A549 (cell line): ENCODE data around the gene SCIN. TPM values are rescaled to one million over a fixed set of nuclear protein-coding genes. Genes with fewer than 3 reads are reported as not detected.

ENCODE experiments used
- ATAC-seq, 2 experiments: fragments of 200-7000 bp in 1 of 2; fragments of >200 bp in 1 of 2; cut with Nextera tagmentation in 1 of 2; cut with Tn5 transposase in 1 of 2; 3 replicates each; pipeline versions ENCODE4 v1.8.0 to v1.9.1; 2018 to 2020; ENCODE audit warnings: mild to moderate bottlenecking in 1 of 2, moderate library complexity in 1 of 2
- CTCF ChIA-PET: fragments of 300-600 bp; sonication (Branson Sonifier 250); formaldehyde crosslinking; extraction: SDS; loops from one replicate; lab custom pipeline; 2021; ENCODE audit warnings: antibody characterized with exemption, inconsistent platforms; lab: Yijun Ruan, JAX
- POLR2A ChIA-PET: fragments of 350-600 bp; formaldehyde crosslinking; extraction: SDS; loops from one replicate; lab custom pipeline; 2021; ENCODE audit warnings: antibody characterized with exemption, inconsistent platforms; lab: Yijun Ruan, JAX
- DNase-seq, 2 experiments: peaks; one replicate each; pipeline versions ENCODE4 v3.0.0 to v3.0.0-alpha.2; 2011 to 2016; ENCODE audit warnings: low read depth in 1 of 2, low spot score in 1 of 2
- FAIRE-seq: peaks from 2 replicates; lab custom pipeline; 2011; peaks lifted over from hg19 to GRCh38; lab: Jason Lieb, UNC
- H3K27ac ChIP-seq, 2 experiments: fragments of >200 bp; sonication (Bioruptor Twin); formaldehyde crosslinking; 3 replicates each; pipeline ENCODE4 v1.5.1; 2016 to 2017
- H3K4me1 ChIP-seq: fragments of >200 bp; sonication (Bioruptor Twin); formaldehyde crosslinking; 3 replicates; pipeline ENCODE4 v1.6.1; 2016
- H3K4me2 ChIP-seq: fragments of >200 bp; sonication (Bioruptor Twin); formaldehyde crosslinking; 3 replicates; pipeline ENCODE4 v1.6.1; 2016
- H3K4me3 ChIP-seq: fragments of >200 bp; sonication (Bioruptor Twin); formaldehyde crosslinking; 3 replicates; pipeline ENCODE4 v1.5.1; 2016
- H3K9me3 ChIP-seq: fragments of >200 bp; sonication (Bioruptor Twin); formaldehyde crosslinking; 3 replicates; pipeline ENCODE4 v1.6.1; 2016
- BHLHE40 ChIP-seq: IDR thresholded peaks from 2 replicates; pipeline ENCODE4 v1.6.1; 2012; ENCODE audit warnings: low read depth, low read length, inconsistent platforms
- CBX2 ChIP-seq: fragments of 200-600 bp; sonication (generic); IDR thresholded peaks from 2 replicates; pipeline ENCODE4 v1.6.1; 2016; ENCODE audit warnings: low read depth, mild to moderate bottlenecking, borderline replicate concordance
- CHD4 ChIP-seq: fragments of 200-600 bp; sonication (generic); IDR thresholded peaks from 2 replicates; pipeline ENCODE4 v1.6.1; 2016; ENCODE audit warnings: antibody characterized with exemption, mild to moderate bottlenecking, borderline replicate concordance
- EHMT2 ChIP-seq: fragments of 200-600 bp; sonication (generic); IDR thresholded peaks from 2 replicates; pipeline ENCODE4 v1.6.1; 2016; ENCODE audit warnings: antibody characterized with exemption, low read depth, mild to moderate bottlenecking, moderate library complexity
- ESRRA ChIP-seq: fragments of 150-350 bp; IDR thresholded peaks from 2 replicates; pipeline ENCODE4 v1.6.1; 2014; ENCODE audit warnings: mild to moderate bottlenecking, low read length, borderline replicate concordance
- FOSB ChIP-seq: fragments of 250-450 bp; sonication (Bioruptor Pico); IDR thresholded peaks from 2 replicates; pipeline ENCODE4 v1.5.0; 2020; ENCODE audit warnings: mild to moderate bottlenecking, moderate library complexity
- FOSL2 ChIP-seq, 2 experiments: fragments of 450-650 bp in 1 of 2; fragments of >200 bp in 1 of 2; sonication (Bioruptor Twin) in 1 of 2; formaldehyde crosslinking; IDR thresholded peaks; 2 replicates each; pipeline versions ENCODE4 v1.5.0 to v1.6.1; 2016 to 2020; ENCODE audit warnings: mild to moderate bottlenecking in 1 of 2, moderate library complexity in 1 of 2
- FOXS1 ChIP-seq: fragments of 250-450 bp; sonication (Bioruptor Pico); IDR thresholded peaks from 2 replicates; pipeline ENCODE4 v1.5.0; 2020; ENCODE audit warnings: mild to moderate bottlenecking, moderate library complexity
- GATA3 ChIP-seq: IDR thresholded peaks from 2 replicates; pipeline ENCODE4 v1.6.1; 2012; ENCODE audit warnings: borderline replicate concordance
- HDAC2 ChIP-seq: fragments of 200-600 bp; sonication (generic); IDR thresholded peaks from 2 replicates; pipeline ENCODE4 v1.6.1; 2016
- HOXB5 ChIP-seq: fragments of 250-450 bp; sonication (Bioruptor Pico); IDR thresholded peaks from 2 replicates; pipeline ENCODE4 v1.5.0; 2020; ENCODE audit warnings: mild to moderate bottlenecking, moderate library complexity
- JUNB ChIP-seq: fragments of >200 bp; sonication (Bioruptor Twin); formaldehyde crosslinking; IDR thresholded peaks from 2 replicates; pipeline ENCODE4 v1.6.1; 2016
- MAFK ChIP-seq: fragments of 450-650 bp; IDR thresholded peaks from 2 replicates; pipeline ENCODE4 v1.6.1; 2014; ENCODE audit not compliant: partially characterized antibody
- MAZ ChIP-seq: fragments of 150-350 bp; IDR thresholded peaks from 2 replicates; pipeline ENCODE4 v1.6.1; 2014; ENCODE audit warnings: antibody characterized with exemption, low read depth, low read length, borderline replicate concordance
- MYC ChIP-seq: IDR thresholded peaks from 2 replicates; pipeline ENCODE4 v1.6.1; 2012; ENCODE audit warnings: mild to moderate bottlenecking, inconsistent platforms, low read length, improper control_type of control experiment, borderline replicate concordance
- POLR2A ChIP-seq: IDR thresholded peaks from 2 replicates; pipeline ENCODE4 v1.6.1; 2012; ENCODE audit warnings: mild to moderate bottlenecking, low read length
- POLR2AphosphoS2 ChIP-seq: conservative IDR thresholded peaks from 2 replicates; pipeline ENCODE4 v1.6.1; 2012; ENCODE audit warnings: low read length, improper control_type of control experiment, inconsistent platforms
- RAD21 ChIP-seq, 2 experiments: fragments of >200 bp in 1 of 2; sonication (Bioruptor Twin) in 1 of 2; formaldehyde crosslinking in 1 of 2; IDR thresholded peaks in 1 of 2; conservative IDR thresholded peaks in 1 of 2; 2 replicates in 1 of 2; 3 replicates in 1 of 2; pipeline ENCODE4 v1.6.1; 2012 to 2018; ENCODE audit warnings: inconsistent platforms in 1 of 2
- RARB ChIP-seq: fragments of 250-450 bp; sonication (Bioruptor Pico); IDR thresholded peaks from 2 replicates; pipeline ENCODE4 v1.8.0; 2021; ENCODE audit warnings: mild to moderate bottlenecking, moderate library complexity
- RCOR1 ChIP-seq: fragments of 150-350 bp; IDR thresholded peaks from 2 replicates; pipeline ENCODE4 v1.6.1; 2014; ENCODE audit warnings: antibody characterized with exemption, low read length, low read depth
- RFX5 ChIP-seq: fragments of 450-650 bp; IDR thresholded peaks from 2 replicates; pipeline ENCODE4 v1.7.1; 2014; ENCODE audit warnings: antibody characterized with exemption, mild to moderate bottlenecking, moderate library complexity
- SMC3 ChIP-seq: fragments of >200 bp; sonication (Bioruptor Twin); formaldehyde crosslinking; IDR thresholded peaks from 3 replicates; pipeline ENCODE4 v1.6.1; 2018; ENCODE audit warnings: inconsistent platforms
- TFCP2L1 ChIP-seq: fragments of 250-450 bp; sonication (Bioruptor Pico); IDR thresholded peaks from 2 replicates; pipeline ENCODE4 v1.5.0; 2021; ENCODE audit warnings: mild to moderate bottlenecking
- ZSCAN20 ChIP-seq: fragments of 250-450 bp; sonication (Bioruptor Pico); IDR thresholded peaks from 2 replicates; pipeline ENCODE4 v1.8.0; 2022; ENCODE audit warnings: mild to moderate bottlenecking, moderate library complexity
- WGBS: methylation state at CpG from one replicate; pipeline ENCODE4 v1.1.6; 2017; ENCODE audit errors: missing lambda C conversion rate; 5-methylcytosine and 5-hydroxymethylcytosine counted together
- polyA plus RNA-seq, 4 experiments: library from polyadenylated mRNA; depleted of rRNA in 3 of 4; stranded (reverse); fragments of >200 nt; fragmentation: RNase III in 1 of 4; extraction: RNeasy Plus Mini Kit Qiagen cat#74134 plus additional on column Dnase treatment in 1 of 4; gene quantifications; 2 replicates in 3 of 4; 3 replicates in 1 of 4; pipeline ENCODE4 v1.2.3, GENCODE V29; 2011 to 2017
- TF ChIP-seq, protein P1 (sequence below): fragments of 150-350 bp; IDR thresholded peaks from 2 replicates; pipeline ENCODE4 v1.6.1; 2014; ENCODE audit warnings: low read depth, mild to moderate bottlenecking, low read length
- TF ChIP-seq, protein P2 (sequence below): IDR thresholded peaks from 2 replicates; pipeline ENCODE4 v1.6.1; 2012
- TF ChIP-seq, protein P3 (sequence below): fragments of 200-600 bp; sonication (generic); IDR thresholded peaks from 2 replicates; pipeline ENCODE4 v1.6.1; 2016; ENCODE audit warnings: antibody characterized with exemption, mild to moderate bottlenecking, moderate library complexity
- TF ChIP-seq, protein P4 (sequence below): fragments of >200 bp; sonication (Bioruptor Twin); formaldehyde crosslinking; IDR thresholded peaks from 2 replicates; pipeline ENCODE4 v1.6.1; 2016

Gene SCIN
- polyA plus RNA-seq, 2 of the 4 experiments (the other 2 are of a cell fraction) = 0.05 to 0.27 TPM

DNA sequence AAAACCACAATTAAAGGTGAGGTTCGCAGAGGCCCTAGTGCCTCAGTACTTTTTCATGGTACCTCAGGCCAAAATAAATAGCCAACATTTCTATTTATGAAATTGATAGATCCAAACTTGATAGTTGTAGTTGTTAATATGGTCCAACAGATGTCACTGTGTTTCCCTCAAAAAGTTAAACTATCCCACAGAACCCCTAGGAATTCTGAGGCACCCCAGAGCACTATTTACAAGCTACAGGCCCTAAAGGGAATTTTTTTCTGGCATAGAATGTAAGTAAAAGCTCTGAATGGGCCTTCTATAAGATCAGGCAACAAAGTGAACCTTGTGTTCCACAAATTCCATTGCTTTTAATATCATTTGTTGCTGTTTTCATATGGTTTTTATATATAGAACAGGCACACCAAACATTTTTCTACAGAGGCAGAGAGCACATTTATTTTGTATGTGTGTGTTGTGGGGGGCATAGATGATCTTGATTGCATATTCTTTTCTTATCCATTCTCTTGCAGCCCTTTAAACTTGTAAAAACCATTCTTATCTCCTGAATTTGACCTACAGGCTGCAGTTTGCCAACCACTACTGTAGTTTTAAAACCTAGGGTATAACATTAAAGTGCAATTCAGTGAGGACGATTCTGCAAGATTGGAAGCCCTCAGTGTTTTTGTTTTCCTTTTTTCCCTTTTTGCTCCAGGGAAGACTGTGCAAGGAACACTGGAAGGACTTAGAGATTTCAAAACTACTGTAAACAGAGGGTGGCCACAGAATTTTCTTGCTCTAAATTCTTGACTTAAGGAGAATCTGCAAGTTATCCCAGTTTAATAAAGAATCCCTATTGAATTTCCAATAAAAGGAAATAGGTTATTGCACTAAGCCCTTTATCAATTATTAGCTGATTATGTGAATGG, 113.4 kb downstream of the SCIN start (continued):
- TF ChIP-seq, protein P1, sequence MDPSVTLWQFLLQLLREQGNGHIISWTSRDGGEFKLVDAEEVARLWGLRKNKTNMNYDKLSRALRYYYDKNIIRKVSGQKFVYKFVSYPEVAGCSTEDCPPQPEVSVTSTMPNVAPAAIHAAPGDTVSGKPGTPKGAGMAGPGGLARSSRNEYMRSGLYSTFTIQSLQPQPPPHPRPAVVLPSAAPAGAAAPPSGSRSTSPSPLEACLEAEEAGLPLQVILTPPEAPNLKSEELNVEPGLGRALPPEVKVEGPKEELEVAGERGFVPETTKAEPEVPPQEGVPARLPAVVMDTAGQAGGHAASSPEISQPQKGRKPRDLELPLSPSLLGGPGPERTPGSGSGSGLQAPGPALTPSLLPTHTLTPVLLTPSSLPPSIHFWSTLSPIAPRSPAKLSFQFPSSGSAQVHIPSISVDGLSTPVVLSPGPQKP = no peak
- TF ChIP-seq HOXB5 (no peak), ZSCAN20 (CRISPR knock-in tag) (no peak)

DNA sequence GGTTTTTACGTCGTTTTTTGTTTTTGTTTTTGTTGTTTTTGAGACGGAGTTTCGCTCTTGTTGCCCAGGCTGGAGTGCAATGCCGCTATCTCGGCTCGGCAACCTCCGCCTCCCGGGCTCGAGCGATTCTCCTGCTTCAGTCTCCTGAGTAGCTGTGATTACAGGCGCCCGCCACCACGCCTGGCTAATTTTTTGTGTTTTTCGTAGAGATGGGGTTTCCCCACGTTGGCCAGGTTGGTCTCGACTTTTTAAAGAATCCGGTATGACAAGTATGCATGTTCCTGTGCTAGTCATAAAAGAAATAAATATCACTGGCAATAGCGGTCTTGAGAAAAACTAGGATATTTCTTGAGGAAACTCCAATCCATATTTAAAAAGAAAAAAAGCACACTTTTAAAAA, 114.2 kb downstream of the SCIN start:
- H3K4me1 ChIP-seq = peaks cover 26% of the 10 kb centered on the region; the same call in 2 of the 3 replicates
- CTCF ChIA-PET = interaction anchor here (0.8 to 8.4 kb wide), 26 partner anchors 9 to 594 kb away, joined by 3 to 122 read pairs (median 8); no protein-coding TSS in a partner anchor
- TF ChIP-seq FOXS1 (CRISPR knock-in tag) (no peak), JUNB (no peak), RARB (no peak), ESRRA (no peak), MAZ (no peak), HDAC2 (no peak), RFX5 (no peak), CHD4 (no peak)
- ATAC-seq (no peak), FAIRE-seq (no peak), DNase-seq (no peak)
- H3K4me3 ChIP-seq = no peak overlapping the region
- H3K27ac ChIP-seq = peak overlapping the region in 1 of 2 experiments; percentile 37; a peak in 2 of 6 replicates
- POLR2A ChIA-PET = interaction anchor here (3.2 kb wide), 1 partner anchor 30 kb away, joined by 43 read pairs; no protein-coding TSS in a partner anchor
- H3K9me3 ChIP-seq = no peaks in the 10 kb centered on the region
- 91% methylated on average over 19 of the region's 19 CpGs for WGBS
- peak overlapping the region; percentile 93; the same call in 2 of the 3 replicates for H3K4me2 ChIP-seq

DNA sequence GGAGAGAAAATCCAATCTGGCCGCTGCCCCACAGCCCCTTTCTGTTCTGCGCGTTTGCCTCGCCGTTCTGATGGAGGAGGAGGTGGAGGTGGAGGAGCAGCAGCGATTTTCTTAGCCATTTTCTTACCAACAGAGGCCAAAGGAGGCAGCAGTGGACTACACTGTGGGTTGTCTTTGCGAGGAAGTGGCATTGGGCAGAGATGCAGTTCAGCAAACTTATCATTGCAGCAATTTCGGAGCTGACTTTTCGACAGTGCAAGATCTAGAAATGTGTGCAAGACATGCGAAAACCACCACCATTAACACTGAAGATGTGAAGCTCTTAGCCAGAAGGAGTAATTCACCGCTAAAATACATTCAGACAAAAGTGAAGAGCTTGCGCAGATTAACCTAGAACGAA, 115.0 kb downstream of the SCIN start:
- 5% methylated on average over 13 of the region's 13 CpGs for WGBS
- H3K4me1 ChIP-seq = peaks cover 35% of the 10 kb centered on the region; the same call in 2 of the 3 replicates
- DNase-seq = peak; percentile 71 to 89
- CTCF ChIA-PET = interaction anchor here (0.7 to 8.4 kb wide), 84 partner anchors 10 to 899 kb away, joined by 3 to 122 read pairs (median 8); no protein-coding TSS in a partner anchor
- POLR2A ChIA-PET = interaction anchor here (0.7 to 3.2 kb wide), 6 partner anchors 26 to 433 kb away, joined by 5 to 43 read pairs (median 20); no protein-coding TSS in a partner anchor
- peak overlapping the region; percentile 98 to 99 for H3K27ac ChIP-seq
- peak; percentile 92 for FAIRE-seq
- no peaks in the 10 kb centered on the region for H3K9me3 ChIP-seq
- H3K4me2 ChIP-seq = peak overlapping the region; percentile 93
- peak; percentile 57 to 64 for ATAC-seq
- peak overlapping the region; percentile 92 for H3K4me3 ChIP-seq
- no peak for TF ChIP-seq MYC
- no peak for TF ChIP-seq ESRRA
- TF ChIP-seq SMC3 = peak; percentile 81
- no peak for TF ChIP-seq FOSL2 (IDR thresholded peaks at IDR 0.05)
- no peak for TF ChIP-seq FOSL2 (CRISPR knock-in tag; IDR thresholded peaks at IDR 0.05)
- no peak for TF ChIP-seq HDAC2
- no peak for TF ChIP-seq POLR2A
- TF ChIP-seq RAD21 (conservative IDR thresholded peaks at IDR 0.05 in 1 of 2, IDR thresholded peaks at IDR 0.05 in 1 of 2) = peak; percentile 88 to 95
- TF ChIP-seq FOXS1 (CRISPR knock-in tag) = no peak
- no peak for TF ChIP-seq RCOR1
- TF ChIP-seq TFCP2L1 (CRISPR knock-in tag) = no peak
- TF ChIP-seq, protein P2, sequence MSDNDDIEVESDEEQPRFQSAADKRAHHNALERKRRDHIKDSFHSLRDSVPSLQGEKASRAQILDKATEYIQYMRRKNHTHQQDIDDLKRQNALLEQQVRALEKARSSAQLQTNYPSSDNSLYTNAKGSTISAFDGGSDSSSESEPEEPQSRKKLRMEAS = no peak
- TF ChIP-seq MAFK = peak; percentile 47
- TF ChIP-seq POLR2AphosphoS2 = no peak
- TF ChIP-seq BHLHE40 = no peak
- TF ChIP-seq, protein P3, sequence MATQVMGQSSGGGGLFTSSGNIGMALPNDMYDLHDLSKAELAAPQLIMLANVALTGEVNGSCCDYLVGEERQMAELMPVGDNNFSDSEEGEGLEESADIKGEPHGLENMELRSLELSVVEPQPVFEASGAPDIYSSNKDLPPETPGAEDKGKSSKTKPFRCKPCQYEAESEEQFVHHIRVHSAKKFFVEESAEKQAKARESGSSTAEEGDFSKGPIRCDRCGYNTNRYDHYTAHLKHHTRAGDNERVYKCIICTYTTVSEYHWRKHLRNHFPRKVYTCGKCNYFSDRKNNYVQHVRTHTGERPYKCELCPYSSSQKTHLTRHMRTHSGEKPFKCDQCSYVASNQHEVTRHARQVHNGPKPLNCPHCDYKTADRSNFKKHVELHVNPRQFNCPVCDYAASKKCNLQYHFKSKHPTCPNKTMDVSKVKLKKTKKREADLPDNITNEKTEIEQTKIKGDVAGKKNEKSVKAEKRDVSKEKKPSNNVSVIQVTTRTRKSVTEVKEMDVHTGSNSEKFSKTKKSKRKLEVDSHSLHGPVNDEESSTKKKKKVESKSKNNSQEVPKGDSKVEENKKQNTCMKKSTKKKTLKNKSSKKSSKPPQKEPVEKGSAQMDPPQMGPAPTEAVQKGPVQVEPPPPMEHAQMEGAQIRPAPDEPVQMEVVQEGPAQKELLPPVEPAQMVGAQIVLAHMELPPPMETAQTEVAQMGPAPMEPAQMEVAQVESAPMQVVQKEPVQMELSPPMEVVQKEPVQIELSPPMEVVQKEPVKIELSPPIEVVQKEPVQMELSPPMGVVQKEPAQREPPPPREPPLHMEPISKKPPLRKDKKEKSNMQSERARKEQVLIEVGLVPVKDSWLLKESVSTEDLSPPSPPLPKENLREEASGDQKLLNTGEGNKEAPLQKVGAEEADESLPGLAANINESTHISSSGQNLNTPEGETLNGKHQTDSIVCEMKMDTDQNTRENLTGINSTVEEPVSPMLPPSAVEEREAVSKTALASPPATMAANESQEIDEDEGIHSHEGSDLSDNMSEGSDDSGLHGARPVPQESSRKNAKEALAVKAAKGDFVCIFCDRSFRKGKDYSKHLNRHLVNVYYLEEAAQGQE = no peak
- no peak for TF ChIP-seq MAZ
- TF ChIP-seq, protein P4, sequence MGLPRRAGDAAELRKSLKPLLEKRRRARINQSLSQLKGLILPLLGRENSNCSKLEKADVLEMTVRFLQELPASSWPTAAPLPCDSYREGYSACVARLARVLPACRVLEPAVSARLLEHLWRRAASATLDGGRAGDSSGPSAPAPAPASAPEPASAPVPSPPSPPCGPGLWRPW = no peak
- no peak for TF ChIP-seq CBX2
- TF ChIP-seq EHMT2 = no peak
- TF ChIP-seq GATA3 = no peak
- TF ChIP-seq FOSB (CRISPR knock-in tag) = no peak
